HepG2 (cell line): ENCODE measurements around the gene LIPE. TPM values are rescaled to one million over a fixed set of nuclear protein-coding genes. Genes with fewer than 3 reads are reported as not detected.

ENCODE experiments used
- ATM ChIP-seq: fragments of 450-650 bp; IDR thresholded peaks from 2 replicates; pipeline ENCODE4 v1.7.1; 2017; ENCODE audit warnings: mild to moderate bottlenecking, borderline replicate concordance
- CHD2 ChIP-seq: IDR thresholded peaks from 2 replicates; pipeline ENCODE4 v1.6.1; 2011; ENCODE audit warnings: low read depth, low read length, improper control_type of control experiment
- DPF2 ChIP-seq: sonication (generic); formaldehyde crosslinking; IDR thresholded peaks from 2 replicates; pipeline ENCODE4 v1.4.0; 2020; ENCODE audit warnings: mild to moderate bottlenecking, low read depth, missing genetic modification reagents, borderline replicate concordance
- HHEX ChIP-seq: IDR thresholded peaks from 2 replicates; pipeline ENCODE4 v1.6.1; 2016; ENCODE audit warnings: control low read depth
- HOXA3 ChIP-seq: sonication (generic); formaldehyde crosslinking; IDR thresholded peaks from 2 replicates; pipeline ENCODE4 v1.5.0; 2020; ENCODE audit warnings: missing genetic modification reagents
- IKZF5 ChIP-seq: IDR thresholded peaks from 2 replicates; pipeline ENCODE4 v1.6.1; 2018; ENCODE audit warnings: missing genetic modification reagents, mild to moderate bottlenecking, missing compliant biosample characterization
- KDM6A ChIP-seq: IDR thresholded peaks from 2 replicates; pipeline ENCODE4 v1.6.1; 2016; ENCODE audit warnings: low read depth
- KLF16 ChIP-seq, 2 experiments: sonication (generic) in 1 of 2; formaldehyde crosslinking in 1 of 2; IDR thresholded peaks; 2 replicates each; pipeline versions ENCODE4 v1.6.1 to v1.8.0; 2016 to 2023; ENCODE audit warnings: missing genetic modification reagents in 2 of 2, missing compliant biosample characterization in 1 of 2
- MAX ChIP-seq: IDR thresholded peaks from 2 replicates; pipeline ENCODE4 v1.6.1; 2012; ENCODE audit warnings: inconsistent platforms
- MXD3 ChIP-seq: IDR thresholded peaks from 2 replicates; pipeline ENCODE4 v1.6.1; 2016; ENCODE audit warnings: mild to moderate bottlenecking, missing biosample characterization, missing genetic modification reagents
- PHF20 ChIP-seq: sonication (generic); formaldehyde crosslinking; IDR thresholded peaks from 2 replicates; pipeline ENCODE4 v1.5.0; 2020; ENCODE audit warnings: mild to moderate bottlenecking, missing genetic modification reagents
- POGZ ChIP-seq: sonication (generic); formaldehyde crosslinking; IDR thresholded peaks from 2 replicates; pipeline ENCODE4 v1.4.0; 2020; ENCODE audit warnings: mild to moderate bottlenecking, missing genetic modification reagents
- PPARG ChIP-seq: conservative IDR thresholded peaks from 2 replicates; pipeline ENCODE4 v1.6.1; 2016; ENCODE audit warnings: missing biosample characterization, missing genetic modification reagents
- RCOR2 ChIP-seq: IDR thresholded peaks from 2 replicates; pipeline ENCODE4 v1.6.1; 2016; ENCODE audit warnings: missing biosample characterization, missing genetic modification reagents
- ZMAT5 ChIP-seq: sonication (generic); formaldehyde crosslinking; IDR thresholded peaks from 2 replicates; pipeline ENCODE4 v1.5.0; 2020; ENCODE audit warnings: mild to moderate bottlenecking, low read depth, missing genetic modification reagents, borderline replicate concordance
- ZNF275 ChIP-seq: sonication (generic); formaldehyde crosslinking; IDR thresholded peaks from 2 replicates; pipeline ENCODE4 v1.8.0; 2022; ENCODE audit warnings: missing genetic modification reagents, mild to moderate bottlenecking, inconsistent platforms, borderline replicate concordance
- ZNF605 ChIP-seq: sonication (generic); formaldehyde crosslinking; IDR thresholded peaks from 2 replicates; pipeline ENCODE4 v1.8.0; 2022; ENCODE audit warnings: mild to moderate bottlenecking, missing genetic modification reagents
- ZNF710 ChIP-seq: sonication (generic); formaldehyde crosslinking; IDR thresholded peaks from 2 replicates; pipeline ENCODE4 v1.5.0; 2020; ENCODE audit warnings: mild to moderate bottlenecking, missing genetic modification reagents, borderline replicate concordance
- ZNF75D ChIP-seq: sonication (generic); formaldehyde crosslinking; IDR thresholded peaks from 2 replicates; pipeline ENCODE4 v1.8.1; 2023; ENCODE audit warnings: missing genetic modification reagents, mild to moderate bottlenecking, borderline replicate concordance
- ZNF781 ChIP-seq: sonication (generic); formaldehyde crosslinking; IDR thresholded peaks from 2 replicates; pipeline ENCODE4 v1.5.1; 2020; ENCODE audit warnings: borderline replicate concordance, mild to moderate bottlenecking, missing genetic modification reagents; ENCODE audit errors: not compliant biosample characterization
- polyA plus RNA-seq, 8 experiments: library from polyadenylated mRNA; depleted of rRNA in 3 of 8; stranded (reverse) in 7 of 8; unstranded in 1 of 8; fragments of >200 nt; fragmentation: Illumina TruSeq in 4 of 8; extraction: Trizol in 4 of 8; gene quantifications; 2 replicates each; pipeline versions ENCODE4 v1.2.1 to v1.2.3, GENCODE V29; 2011 to 2016; ENCODE audit warnings: low read depth in 4 of 8, missing spikeins in 1 of 8, mixed read lengths in 1 of 8; ENCODE audit not compliant: insufficient read depth in 1 of 8
- total RNA-seq, 5 experiments: library from RNA; depleted of rRNA; stranded (reverse); fragments of >200 nt; fragmentation: Illumina TruSeq; extraction: Trizol; gene quantifications; 2 replicates each; pipeline ENCODE4 v1.2.3, GENCODE V29; 2016; ENCODE audit warnings: low read depth in 1 of 5

Gene LIPE
- total and polyA plus RNA-seq, 2 of the 13 experiments (the other 11 are each of a cell fraction or from before 2014, with no cell fraction given), result not detected

GRCh38 chr19:42433503-42434260 is 6.5 kb upstream of the LIPE start (continued):
- TF ChIP-seq ZNF710 (CRISPR knock-in tag), result peak; percentile 38; the same call in 1 of the 2 replicates
- no peak for TF ChIP-seq ZNF275 (CRISPR knock-in tag)
- peak; percentile 67; the same call in 1 of the 2 replicates for TF ChIP-seq PPARG
- peak in 1 of 2 experiments; percentile 73; a peak in 1 of 4 replicates for TF ChIP-seq KLF16 (CRISPR knock-in tag; IDR thresholded peaks at IDR 0.05)
- TF ChIP-seq KDM6A, result peak; percentile 93
- TF ChIP-seq HHEX (CRISPR knock-in tag), result peak; percentile 64; the same call in 1 of the 2 replicates
- TF ChIP-seq PHF20 (CRISPR knock-in tag), result peak; percentile 47; the same call in 1 of the 2 replicates
- peak; percentile 59 for TF ChIP-seq MAX
- no peak for TF ChIP-seq ZMAT5 (CRISPR knock-in tag)
- TF ChIP-seq POGZ (CRISPR knock-in tag), result 0 out of 2 replicates have a peak, but pooled peaks have one; percentile 36
- peak; percentile 63; the same call in 1 of the 2 replicates for TF ChIP-seq HOXA3
- TF ChIP-seq ATM, result no peak
- peak; percentile 68; the same call in 1 of the 2 replicates for TF ChIP-seq ZNF605 (CRISPR knock-in tag)
- peak; percentile 69; the same call in 1 of the 2 replicates for TF ChIP-seq IKZF5 (CRISPR knock-in tag)
- TF ChIP-seq MXD3 (CRISPR knock-in tag), result no peak
- TF ChIP-seq CHD2, result 0 out of 2 replicates have a peak, but pooled peaks have one; percentile 17
- TF ChIP-seq RCOR2 (CRISPR knock-in tag), result peak; percentile 64
- no peak for TF ChIP-seq ZNF75D
- no peak for TF ChIP-seq ZNF781 (CRISPR knock-in tag)
- TF ChIP-seq DPF2 (CRISPR knock-in tag), result peak; percentile 86
